GM23338 (cell line): Measurements from ENCODE around the gene HMGN1. TPM values are rescaled to one million over a fixed set of nuclear protein-coding genes. Genes with fewer than 3 reads are reported as not detected.

Experiments used
- ATAC-seq: fragments of 200-7000 bp; cut with Tn5 transposase; 3 replicates; pipeline ENCODE4 v1.9.1; 2020
- DNase-seq: peaks from one replicate; pipeline ENCODE4 v3.0.0-alpha.2; 2015; ENCODE audit warnings: low spot score
- H2AFZ ChIP-seq: fragments of 200-600 bp; sonication (generic); 2 replicates; pipeline ENCODE4 v1.8.0; 2016; ENCODE audit warnings: antibody characterized with exemption, mild to moderate bottlenecking, moderate library complexity
- H3F3A ChIP-seq: fragments of 200-600 bp; sonication (generic); replicated peaks from 2 replicates; pipeline ENCODE4 v1.8.0; 2017; ENCODE audit warnings: antibody characterized with exemption, mixed run types, low read depth
- H3K27ac ChIP-seq: fragments of 200-600 bp; sonication (generic); 2 replicates; pipeline ENCODE4 v1.6.1; 2016; ENCODE audit warnings: low read depth
- H3K27me3 ChIP-seq: fragments of 200-600 bp; sonication (generic); 2 replicates; pipeline ENCODE4 v1.8.0; 2016; ENCODE audit warnings: mild to moderate bottlenecking, mixed run types, moderate library complexity; ENCODE audit not compliant: insufficient read depth
- H3K36me3 ChIP-seq: fragments of 200-600 bp; sonication (generic); 2 replicates; pipeline ENCODE4 v1.8.0; 2016; ENCODE audit warnings: mild to moderate bottlenecking; ENCODE audit not compliant: insufficient read depth
- H3K4me1 ChIP-seq: fragments of 200-600 bp; sonication (generic); 2 replicates; pipeline ENCODE4 v1.8.0; 2016; ENCODE audit warnings: mild to moderate bottlenecking, moderate library complexity; ENCODE audit not compliant: insufficient read depth
- H3K4me2 ChIP-seq: fragments of 200-600 bp; sonication (generic); 2 replicates; pipeline ENCODE4 v1.7.1; 2017; ENCODE audit warnings: mixed run types
- H3K4me3 ChIP-seq: fragments of 200-600 bp; sonication (generic); 2 replicates; pipeline ENCODE4 v1.6.1; 2016; ENCODE audit warnings: mixed run types
- H3K79me2 ChIP-seq: fragments of 200-600 bp; sonication (generic); replicated peaks from 2 replicates; pipeline ENCODE4 v1.8.0; 2017; ENCODE audit warnings: mild to moderate bottlenecking; ENCODE audit not compliant: insufficient read depth
- H3K9me2 ChIP-seq: fragments of 200-600 bp; sonication (generic); 2 replicates; pipeline ENCODE4 v1.8.0; 2017; ENCODE audit not compliant: insufficient read depth
- H4K20me1 ChIP-seq: fragments of 200-600 bp; sonication (generic); replicated peaks from 2 replicates; pipeline ENCODE4 v1.8.0; 2017; ENCODE audit warnings: mild to moderate bottlenecking; ENCODE audit not compliant: insufficient read depth
- H3K27ac Mint-ChIP-seq: 2 replicates; pipeline ENCODE4 v1.8.0; 2020; ENCODE audit warnings: inconsistent platforms, mild to moderate bottlenecking, moderate library complexity, mixed read lengths
- H3K27me3 Mint-ChIP-seq: 3 replicates; pipeline ENCODE4 v1.8.0; 2022; ENCODE audit warnings: low read depth, mild to moderate bottlenecking, moderate library complexity, mixed read lengths, inconsistent platforms; ENCODE audit not compliant: insufficient read depth, poor library complexity
- H3K36me3 Mint-ChIP-seq: 3 replicates; pipeline ENCODE4 v1.8.0; 2021; ENCODE audit warnings: low read depth, mild to moderate bottlenecking, inconsistent platforms, moderate library complexity, mixed read lengths
- H3K4me1 Mint-ChIP-seq: 3 replicates; pipeline ENCODE4 v1.8.0; 2020; ENCODE audit warnings: mild to moderate bottlenecking, inconsistent platforms, mixed read lengths
- H3K4me3 Mint-ChIP-seq: 3 replicates; pipeline ENCODE4 v1.8.0; 2021; ENCODE audit warnings: moderate library complexity, mild to moderate bottlenecking, inconsistent platforms, mixed read lengths
- H3K9me3 Mint-ChIP-seq: 3 replicates; pipeline ENCODE4 v1.8.0; 2020; ENCODE audit warnings: moderate library complexity, mild to moderate bottlenecking, inconsistent platforms, mixed read lengths
- CREB1 ChIP-seq: fragments of 250-450 bp; sonication (Bioruptor Pico); IDR thresholded peaks from 2 replicates; pipeline ENCODE4 v1.5.0; 2020; ENCODE audit warnings: low read depth, mild to moderate bottlenecking, moderate library complexity
- EZH2 ChIP-seq: fragments of 200-600 bp; sonication (generic); IDR thresholded peaks from one replicate; pipeline ENCODE4 v1.8.0; 2017; ENCODE audit warnings: antibody characterized with exemption, mild to moderate bottlenecking, low read depth; ENCODE audit not compliant: unreplicated experiment
- EZH2phosphoT487 ChIP-seq: fragments of 200-600 bp; sonication (generic); IDR thresholded peaks from one replicate; pipeline ENCODE4 v1.8.1; 2018; ENCODE audit warnings: antibody characterized with exemption; ENCODE audit not compliant: unreplicated experiment
- JUNB ChIP-seq: IDR thresholded peaks from one replicate; pipeline ENCODE4 v1.6.1; 2016; ENCODE audit warnings: antibody characterized with exemption; ENCODE audit not compliant: unreplicated experiment
- ZNF114 ChIP-seq: fragments of 250-450 bp; sonication (Bioruptor Pico); IDR thresholded peaks from 2 replicates; pipeline ENCODE4 v1.5.0; 2020; ENCODE audit warnings: mild to moderate bottlenecking, moderate library complexity
- ZNF331 ChIP-seq: fragments of 250-450 bp; sonication (Bioruptor Pico); IDR thresholded peaks from 2 replicates; pipeline ENCODE4 v1.5.0; 2020; ENCODE audit warnings: low read depth, mild to moderate bottlenecking, moderate library complexity
- polyA plus RNA-seq: library from polyadenylated mRNA; unstranded; fragments of >200 nt; fragmentation: Nextera tagmentation; extraction: Ambion mirVana; gene quantifications from 2 replicates; pipeline ENCODE4 v1.2.1, GENCODE V29; 2016
- total RNA-seq: library from RNA; depleted of rRNA; stranded (reverse); fragments of >200 nt; shearing (Covaris generic); gene quantifications from 2 replicates; pipeline ENCODE4 v1.2.3, GENCODE V29; 2014
- TF ChIP-seq, protein P1 (sequence below): IDR thresholded peaks from one replicate; pipeline ENCODE4 v1.6.1; 2018; ENCODE audit warnings: antibody characterized with exemption; ENCODE audit not compliant: unreplicated experiment
- TF ChIP-seq, protein P2 (sequence below), 2 experiments: fragments of 200-600 bp in 1 of 2; sonication (generic) in 1 of 2; conservative IDR thresholded peaks; 2 replicates each; pipeline versions ENCODE4 v1.5.1 to v1.6.1; 2016 to 2017; ENCODE audit warnings: antibody characterized with exemption in 2 of 2, low read depth in 2 of 2, mild to moderate bottlenecking in 2 of 2, moderate library complexity in 1 of 2
- TF ChIP-seq, protein P3 (sequence below): fragments of 250-450 bp; sonication (Bioruptor Pico); IDR thresholded peaks from 2 replicates; pipeline ENCODE4 v1.5.0; 2020; ENCODE audit warnings: mild to moderate bottlenecking, moderate library complexity

Gene HMGN1
- total and polyA plus RNA-seq, 2 experiments from 2014 or later = 403 to 889 TPM

DNA sequence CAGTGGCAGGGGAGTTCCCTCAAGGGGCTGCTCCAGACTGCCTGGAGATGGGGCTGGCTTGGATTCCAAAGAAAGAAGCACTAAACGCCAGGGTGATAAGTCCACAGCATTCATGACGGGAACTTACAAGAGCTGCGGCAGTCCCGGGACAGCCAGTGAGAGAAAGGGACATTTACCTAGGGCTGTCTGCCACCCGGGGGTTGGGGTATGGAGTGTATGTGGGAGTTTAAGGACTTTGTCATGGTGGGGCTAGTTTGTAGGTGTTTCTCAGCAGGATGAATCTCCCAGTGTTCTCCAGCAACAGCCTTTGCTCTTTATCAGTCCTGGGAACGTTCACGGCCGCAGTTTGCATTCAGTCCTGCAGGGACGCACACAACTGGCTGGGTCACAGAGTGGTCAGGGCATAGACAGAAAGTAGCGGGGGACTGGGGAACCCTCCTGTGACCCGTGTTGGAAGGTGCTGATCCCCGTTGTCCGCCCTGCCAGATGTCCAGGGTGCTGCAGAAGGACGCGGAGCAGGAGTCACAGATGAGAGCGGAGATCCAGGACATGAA is 41.4 kb upstream of the HMGN1 start (continued):
- TF ChIP-seq, protein P1, sequence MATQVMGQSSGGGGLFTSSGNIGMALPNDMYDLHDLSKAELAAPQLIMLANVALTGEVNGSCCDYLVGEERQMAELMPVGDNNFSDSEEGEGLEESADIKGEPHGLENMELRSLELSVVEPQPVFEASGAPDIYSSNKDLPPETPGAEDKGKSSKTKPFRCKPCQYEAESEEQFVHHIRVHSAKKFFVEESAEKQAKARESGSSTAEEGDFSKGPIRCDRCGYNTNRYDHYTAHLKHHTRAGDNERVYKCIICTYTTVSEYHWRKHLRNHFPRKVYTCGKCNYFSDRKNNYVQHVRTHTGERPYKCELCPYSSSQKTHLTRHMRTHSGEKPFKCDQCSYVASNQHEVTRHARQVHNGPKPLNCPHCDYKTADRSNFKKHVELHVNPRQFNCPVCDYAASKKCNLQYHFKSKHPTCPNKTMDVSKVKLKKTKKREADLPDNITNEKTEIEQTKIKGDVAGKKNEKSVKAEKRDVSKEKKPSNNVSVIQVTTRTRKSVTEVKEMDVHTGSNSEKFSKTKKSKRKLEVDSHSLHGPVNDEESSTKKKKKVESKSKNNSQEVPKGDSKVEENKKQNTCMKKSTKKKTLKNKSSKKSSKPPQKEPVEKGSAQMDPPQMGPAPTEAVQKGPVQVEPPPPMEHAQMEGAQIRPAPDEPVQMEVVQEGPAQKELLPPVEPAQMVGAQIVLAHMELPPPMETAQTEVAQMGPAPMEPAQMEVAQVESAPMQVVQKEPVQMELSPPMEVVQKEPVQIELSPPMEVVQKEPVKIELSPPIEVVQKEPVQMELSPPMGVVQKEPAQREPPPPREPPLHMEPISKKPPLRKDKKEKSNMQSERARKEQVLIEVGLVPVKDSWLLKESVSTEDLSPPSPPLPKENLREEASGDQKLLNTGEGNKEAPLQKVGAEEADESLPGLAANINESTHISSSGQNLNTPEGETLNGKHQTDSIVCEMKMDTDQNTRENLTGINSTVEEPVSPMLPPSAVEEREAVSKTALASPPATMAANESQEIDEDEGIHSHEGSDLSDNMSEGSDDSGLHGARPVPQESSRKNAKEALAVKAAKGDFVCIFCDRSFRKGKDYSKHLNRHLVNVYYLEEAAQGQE = no peak

DNA sequence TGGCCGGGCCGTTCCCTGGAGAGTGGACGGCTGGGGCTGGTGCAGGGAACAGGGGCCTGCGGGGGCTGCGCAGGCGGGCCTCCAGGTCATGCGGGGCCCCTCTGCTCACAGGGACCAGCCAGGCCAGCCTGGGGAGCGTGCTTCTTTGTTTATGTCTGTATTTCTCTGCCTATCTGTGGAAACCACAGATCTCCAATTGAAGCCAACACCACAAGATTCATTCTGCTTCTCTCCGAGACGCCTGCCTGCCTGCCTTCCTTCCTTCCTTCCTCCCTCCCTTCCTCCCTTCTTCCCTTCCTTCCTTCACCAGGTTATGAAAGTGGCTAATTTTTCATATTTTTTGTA is 39.9 kb upstream of the HMGN1 start:
- no peak overlapping the region for H2AFZ ChIP-seq
- ATAC-seq = no peak
- H3K36me3 ChIP-seq = peaks cover 16% of the 10 kb centered on the region
- H3K4me3 Mint-ChIP-seq = peak overlapping the region; percentile 57; the same call in 2 of the 3 replicates
- H3K9me3 Mint-ChIP-seq = no peaks in the 10 kb centered on the region
- peaks cover 28% of the 10 kb centered on the region for H3K27me3 Mint-ChIP-seq
- H3K4me1 Mint-ChIP-seq = peaks cover 42% of the 10 kb centered on the region
- no peaks in the 10 kb centered on the region for H3K27me3 ChIP-seq
- H3K79me2 ChIP-seq = peaks cover 13% of the 10 kb centered on the region
- no peak for DNase-seq
- H3K27ac Mint-ChIP-seq = peak overlapping the region; percentile 73; the same call in 1 of the 2 replicates
- H4K20me1 ChIP-seq = peaks cover 12% of the 10 kb centered on the region; the same call in 1 of the 2 replicates
- H3F3A ChIP-seq = peaks cover 12% of the 10 kb centered on the region
- H3K4me2 ChIP-seq = peak overlapping the region; percentile 87
- H3K36me3 Mint-ChIP-seq = peaks cover 26% of the 10 kb centered on the region
- H3K4me3 ChIP-seq = peak overlapping the region; percentile 66; the same call in 1 of the 2 replicates
- H3K9me2 ChIP-seq = no peaks in the 10 kb centered on the region
- H3K4me1 ChIP-seq = peaks cover 6% of the 10 kb centered on the region
- H3K27ac ChIP-seq = no peak overlapping the region
- TF ChIP-seq, protein P1 = no peak
- TF ChIP-seq ZNF114 = no peak
- TF ChIP-seq, protein P2, sequence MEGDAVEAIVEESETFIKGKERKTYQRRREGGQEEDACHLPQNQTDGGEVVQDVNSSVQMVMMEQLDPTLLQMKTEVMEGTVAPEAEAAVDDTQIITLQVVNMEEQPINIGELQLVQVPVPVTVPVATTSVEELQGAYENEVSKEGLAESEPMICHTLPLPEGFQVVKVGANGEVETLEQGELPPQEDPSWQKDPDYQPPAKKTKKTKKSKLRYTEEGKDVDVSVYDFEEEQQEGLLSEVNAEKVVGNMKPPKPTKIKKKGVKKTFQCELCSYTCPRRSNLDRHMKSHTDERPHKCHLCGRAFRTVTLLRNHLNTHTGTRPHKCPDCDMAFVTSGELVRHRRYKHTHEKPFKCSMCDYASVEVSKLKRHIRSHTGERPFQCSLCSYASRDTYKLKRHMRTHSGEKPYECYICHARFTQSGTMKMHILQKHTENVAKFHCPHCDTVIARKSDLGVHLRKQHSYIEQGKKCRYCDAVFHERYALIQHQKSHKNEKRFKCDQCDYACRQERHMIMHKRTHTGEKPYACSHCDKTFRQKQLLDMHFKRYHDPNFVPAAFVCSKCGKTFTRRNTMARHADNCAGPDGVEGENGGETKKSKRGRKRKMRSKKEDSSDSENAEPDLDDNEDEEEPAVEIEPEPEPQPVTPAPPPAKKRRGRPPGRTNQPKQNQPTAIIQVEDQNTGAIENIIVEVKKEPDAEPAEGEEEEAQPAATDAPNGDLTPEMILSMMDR (conservative IDR thresholded peaks at IDR 0.05; ENCODE audit: low read depth in 2 of 2) = no peak
- no peak for TF ChIP-seq CREB1 (CRISPR knock-in tag)
- TF ChIP-seq, protein P3, sequence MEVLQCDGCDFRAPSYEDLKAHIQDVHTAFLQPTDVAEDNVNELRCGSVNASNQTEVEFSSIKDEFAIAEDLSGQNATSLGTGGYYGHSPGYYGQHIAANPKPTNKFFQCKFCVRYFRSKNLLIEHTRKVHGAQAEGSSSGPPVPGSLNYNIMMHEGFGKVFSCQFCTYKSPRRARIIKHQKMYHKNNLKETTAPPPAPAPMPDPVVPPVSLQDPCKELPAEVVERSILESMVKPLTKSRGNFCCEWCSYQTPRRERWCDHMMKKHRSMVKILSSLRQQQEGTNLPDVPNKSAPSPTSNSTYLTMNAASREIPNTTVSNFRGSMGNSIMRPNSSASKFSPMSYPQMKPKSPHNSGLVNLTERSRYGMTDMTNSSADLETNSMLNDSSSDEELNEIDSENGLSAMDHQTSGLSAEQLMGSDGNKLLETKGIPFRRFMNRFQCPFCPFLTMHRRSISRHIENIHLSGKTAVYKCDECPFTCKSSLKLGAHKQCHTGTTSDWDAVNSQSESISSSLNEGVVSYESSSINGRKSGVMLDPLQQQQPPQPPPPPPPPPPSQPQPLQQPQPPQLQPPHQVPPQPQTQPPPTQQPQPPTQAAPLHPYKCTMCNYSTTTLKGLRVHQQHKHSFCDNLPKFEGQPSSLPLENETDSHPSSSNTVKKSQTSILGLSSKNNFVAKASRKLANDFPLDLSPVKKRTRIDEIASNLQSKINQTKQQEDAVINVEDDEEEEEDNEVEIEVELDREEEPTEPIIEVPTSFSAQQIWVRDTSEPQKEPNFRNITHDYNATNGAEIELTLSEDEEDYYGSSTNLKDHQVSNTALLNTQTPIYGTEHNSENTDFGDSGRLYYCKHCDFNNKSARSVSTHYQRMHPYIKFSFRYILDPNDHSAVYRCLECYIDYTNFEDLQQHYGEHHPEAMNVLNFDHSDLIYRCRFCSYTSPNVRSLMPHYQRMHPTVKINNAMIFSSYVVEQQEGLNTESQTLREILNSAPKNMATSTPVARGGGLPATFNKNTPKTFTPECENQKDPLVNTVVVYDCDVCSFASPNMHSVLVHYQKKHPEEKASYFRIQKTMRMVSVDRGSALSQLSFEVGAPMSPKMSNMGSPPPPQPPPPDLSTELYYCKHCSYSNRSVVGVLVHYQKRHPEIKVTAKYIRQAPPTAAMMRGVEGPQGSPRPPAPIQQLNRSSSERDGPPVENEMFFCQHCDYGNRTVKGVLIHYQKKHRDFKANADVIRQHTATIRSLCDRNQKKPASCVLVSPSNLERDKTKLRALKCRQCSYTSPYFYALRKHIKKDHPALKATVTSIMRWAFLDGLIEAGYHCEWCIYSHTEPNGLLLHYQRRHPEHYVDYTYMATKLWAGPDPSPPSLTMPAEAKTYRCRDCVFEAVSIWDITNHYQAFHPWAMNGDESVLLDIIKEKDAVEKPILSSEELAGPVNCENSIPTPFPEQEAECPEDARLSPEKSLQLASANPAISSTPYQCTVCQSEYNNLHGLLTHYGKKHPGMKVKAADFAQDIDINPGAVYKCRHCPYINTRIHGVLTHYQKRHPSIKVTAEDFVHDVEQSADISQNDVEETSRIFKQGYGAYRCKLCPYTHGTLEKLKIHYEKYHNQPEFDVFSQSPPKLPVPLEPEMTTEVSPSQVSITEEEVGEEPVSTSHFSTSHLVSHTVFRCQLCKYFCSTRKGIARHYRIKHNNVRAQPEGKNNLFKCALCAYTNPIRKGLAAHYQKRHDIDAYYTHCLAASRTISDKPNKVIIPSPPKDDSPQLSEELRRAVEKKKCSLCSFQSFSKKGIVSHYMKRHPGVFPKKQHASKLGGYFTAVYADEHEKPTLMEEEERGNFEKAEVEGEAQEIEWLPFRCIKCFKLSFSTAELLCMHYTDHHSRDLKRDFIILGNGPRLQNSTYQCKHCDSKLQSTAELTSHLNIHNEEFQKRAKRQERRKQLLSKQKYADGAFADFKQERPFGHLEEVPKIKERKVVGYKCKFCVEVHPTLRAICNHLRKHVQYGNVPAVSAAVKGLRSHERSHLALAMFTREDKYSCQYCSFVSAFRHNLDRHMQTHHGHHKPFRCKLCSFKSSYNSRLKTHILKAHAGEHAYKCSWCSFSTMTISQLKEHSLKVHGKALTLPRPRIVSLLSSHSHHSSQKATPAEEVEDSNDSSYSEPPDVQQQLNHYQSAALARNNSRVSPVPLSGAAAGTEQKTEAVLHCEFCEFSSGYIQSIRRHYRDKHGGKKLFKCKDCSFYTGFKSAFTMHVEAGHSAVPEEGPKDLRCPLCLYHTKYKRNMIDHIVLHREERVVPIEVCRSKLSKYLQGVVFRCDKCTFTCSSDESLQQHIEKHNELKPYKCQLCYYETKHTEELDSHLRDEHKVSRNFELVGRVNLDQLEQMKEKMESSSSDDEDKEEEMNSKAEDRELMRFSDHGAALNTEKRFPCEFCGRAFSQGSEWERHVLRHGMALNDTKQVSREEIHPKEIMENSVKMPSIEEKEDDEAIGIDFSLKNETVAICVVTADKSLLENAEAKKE = no peak
- no peak for TF ChIP-seq EZH2phosphoT487
- no peak for TF ChIP-seq ZNF331 (CRISPR knock-in tag)
- no peak for TF ChIP-seq EZH2
- TF ChIP-seq JUNB = no peak
